Kidney (tissue), 14 donors: ENCODE measurements around the gene RASAL2. TPM values are rescaled to one million over a fixed set of nuclear protein-coding genes. Genes with fewer than 3 reads are reported as not detected.

Source experiments
- DNase-seq, 5 donors: peaks; one replicate each; pipeline ENCODE4 v3.0.0-alpha.2; 2013 to 2020
- FAIRE-seq: peaks from 2 replicates; lab custom pipeline; 2012; peaks lifted over from hg19 to GRCh38; lab: Jason Lieb, UNC
- H3K27ac ChIP-seq, 2 donors: one replicate each; pipeline ENCODE4 v1.7.0; 2013; ENCODE audit warnings: low read depth in 2 of 2, low read length in 2 of 2, inconsistent platforms in 1 of 2
- H3K27me3 ChIP-seq: one replicate; pipeline ENCODE4 v1.7.1; 2013; ENCODE audit warnings: low read length, inconsistent platforms; ENCODE audit not compliant: control insufficient read depth, insufficient read depth
- H3K36me3 ChIP-seq, 3 donors: one replicate each; pipeline versions ENCODE4 v1.7.0 to v1.7.1; 2013; ENCODE audit warnings: low read length in 3 of 3, control low read depth in 1 of 3, inconsistent platforms in 1 of 3; ENCODE audit not compliant: insufficient read depth in 3 of 3, control insufficient read depth in 2 of 3
- H3K4me1 ChIP-seq, 3 donors: one replicate each; pipeline versions ENCODE4 v1.7.0 to v1.7.1; 2013; ENCODE audit warnings: low read length in 3 of 3, inconsistent platforms in 1 of 3, low read depth in 1 of 3; ENCODE audit not compliant: control insufficient read depth in 2 of 3, insufficient read depth in 2 of 3
- H3K4me3 ChIP-seq, 3 donors: one replicate each; pipeline versions ENCODE4 v1.7.0 to v1.8.1; 2013; ENCODE audit warnings: low read length in 3 of 3, control low read depth in 1 of 3, inconsistent platforms in 1 of 3
- H3K9ac ChIP-seq, 3 donors: one replicate each; pipeline versions ENCODE4 v1.7.0 to v1.7.1; 2013; ENCODE audit warnings: low read length in 3 of 3, control low read depth in 1 of 3, inconsistent platforms in 1 of 3
- H3K9me3 ChIP-seq, 3 donors: one replicate each; pipeline versions ENCODE4 v1.7.0 to v1.7.1; 2013; ENCODE audit warnings: low read length in 3 of 3, control low read depth in 1 of 3, inconsistent platforms in 1 of 3; ENCODE audit not compliant: control insufficient read depth in 2 of 3, insufficient read depth in 1 of 3
- intact Hi-C: fragments of 100-400 bp; cut with DNase I; formaldehyde crosslinking; loops from one replicate; pipeline ENCODE4 v1.11.1; 2022
- polyA plus RNA-seq: library from polyadenylated mRNA; stranded (reverse); fragments of 350-450 nt; fragmentation: Illumina TruSeq; extraction: RNeasy Lipid Tissue Mini Kit (QIAGEN cat#74804); gene quantifications from one replicate; pipeline ENCODE4 v1.2.3, GENCODE V29; 2014; ENCODE audit warnings: low read depth, low replicate concordance; ENCODE audit not compliant: insufficient read depth
- total RNA-seq: library from RNA; stranded (reverse); fragmentation: NEBNext Ultra II Directional; extraction: Animal tissue kit (Norgen Biotek cat#: 25700); gene quantifications from one replicate; pipeline ENCODE4 v1.2.1, GENCODE V29; 2021
- TF ChIP-seq, protein P1 (sequence below): IDR thresholded peaks from 3 replicates; pipeline ENCODE4 v1.5.1; 2012; ENCODE audit warnings: mild to moderate bottlenecking, moderate library complexity, borderline replicate concordance; ENCODE audit not compliant: insufficient read depth; ENCODE audit errors: extremely low read depth
- donor health status: control.
- donor health status: control.
- donor health status: control.
- donor health status: control.
- donor health status: control.
- donor health status: DM: yes; HTN: yes; CAD: no.
- donor health status: Normal renal cell carcinoma (clear cell type).

Gene RASAL2
- total and polyA plus RNA-seq, 2 donors from 2014 or later: 2.2 to 26.5 TPM

GRCh38 chr1:178048426-178048825 lies 45.5 kb upstream of the RASAL2 start:
- Histone ChIP-seq H3K9me3 (no peaks in the 10 kb centered on the region), H3K27ac (no peak overlapping the region), H3K27me3 (no peaks in the 10 kb centered on the region), H3K9ac (no peak overlapping the region), H3K4me1 (peaks cover 0 to 7% (median 5%) of the 10 kb centered on the region in 3 donors), H3K4me3 (no peak overlapping the region), H3K36me3 (no peaks in the 10 kb centered on the region)
- intact Hi-C loops: no loop called here
- DNase-seq (no peak), FAIRE-seq (no peak)
- TF ChIP-seq, protein P1, sequence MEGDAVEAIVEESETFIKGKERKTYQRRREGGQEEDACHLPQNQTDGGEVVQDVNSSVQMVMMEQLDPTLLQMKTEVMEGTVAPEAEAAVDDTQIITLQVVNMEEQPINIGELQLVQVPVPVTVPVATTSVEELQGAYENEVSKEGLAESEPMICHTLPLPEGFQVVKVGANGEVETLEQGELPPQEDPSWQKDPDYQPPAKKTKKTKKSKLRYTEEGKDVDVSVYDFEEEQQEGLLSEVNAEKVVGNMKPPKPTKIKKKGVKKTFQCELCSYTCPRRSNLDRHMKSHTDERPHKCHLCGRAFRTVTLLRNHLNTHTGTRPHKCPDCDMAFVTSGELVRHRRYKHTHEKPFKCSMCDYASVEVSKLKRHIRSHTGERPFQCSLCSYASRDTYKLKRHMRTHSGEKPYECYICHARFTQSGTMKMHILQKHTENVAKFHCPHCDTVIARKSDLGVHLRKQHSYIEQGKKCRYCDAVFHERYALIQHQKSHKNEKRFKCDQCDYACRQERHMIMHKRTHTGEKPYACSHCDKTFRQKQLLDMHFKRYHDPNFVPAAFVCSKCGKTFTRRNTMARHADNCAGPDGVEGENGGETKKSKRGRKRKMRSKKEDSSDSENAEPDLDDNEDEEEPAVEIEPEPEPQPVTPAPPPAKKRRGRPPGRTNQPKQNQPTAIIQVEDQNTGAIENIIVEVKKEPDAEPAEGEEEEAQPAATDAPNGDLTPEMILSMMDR: no peak

DNA sequence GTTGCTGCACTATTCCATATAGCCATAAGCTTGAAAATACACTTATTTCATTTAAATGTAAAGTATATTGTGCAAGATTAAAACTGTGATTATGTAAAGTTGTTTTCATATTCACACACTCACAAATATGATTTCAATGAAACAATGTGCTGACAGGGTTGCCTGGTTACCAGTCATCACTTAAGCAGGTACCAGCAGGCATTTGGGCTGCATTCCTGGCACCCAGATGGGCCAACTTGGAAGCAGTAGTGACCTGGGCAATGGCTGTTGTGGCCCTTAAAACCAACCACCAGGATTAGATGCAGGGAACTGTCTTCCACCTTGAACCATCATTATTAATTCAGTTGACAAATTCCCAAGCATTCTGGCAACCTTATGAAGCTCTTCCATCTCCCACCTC lies 45.0 kb upstream of the RASAL2 start:
- H3K9ac ChIP-seq: no peak overlapping the region
- FAIRE-seq (no peak), DNase-seq (no peak)
- H3K4me3 ChIP-seq: no peak overlapping the region
- no peaks in the 10 kb centered on the region for H3K27me3 ChIP-seq
- intact Hi-C loops: no loop called here
- TF ChIP-seq, protein P1: no peak
- H3K9me3 ChIP-seq: no peaks in the 10 kb centered on the region
- peaks cover 0 to 8% (median 5%) of the 10 kb centered on the region in 3 donors for H3K4me1 ChIP-seq
- no peak overlapping the region for H3K27ac ChIP-seq
- no peaks in the 10 kb centered on the region for H3K36me3 ChIP-seq

- Histone ChIP-seq H3K36me3 (no peaks in the 10 kb centered on the region), H3K9me3 (no peaks in the 10 kb centered on the region), H3K9ac (no peak overlapping the region), H3K4me1 (peaks cover 0 to 11% (median 8%) of the 10 kb centered on the region in 3 donors), H3K27me3 (no peaks in the 10 kb centered on the region), H3K27ac (no peak overlapping the region), H3K4me3 (no peak overlapping the region)
- intact Hi-C loops: no loop called here
- FAIRE-seq (no peak), DNase-seq (no peak)
- TF ChIP-seq, protein P1: no peak
These were observed 43.8 kb upstream of the RASAL2 start for GRCh38 chr1:178050084-178050483.

DNA sequence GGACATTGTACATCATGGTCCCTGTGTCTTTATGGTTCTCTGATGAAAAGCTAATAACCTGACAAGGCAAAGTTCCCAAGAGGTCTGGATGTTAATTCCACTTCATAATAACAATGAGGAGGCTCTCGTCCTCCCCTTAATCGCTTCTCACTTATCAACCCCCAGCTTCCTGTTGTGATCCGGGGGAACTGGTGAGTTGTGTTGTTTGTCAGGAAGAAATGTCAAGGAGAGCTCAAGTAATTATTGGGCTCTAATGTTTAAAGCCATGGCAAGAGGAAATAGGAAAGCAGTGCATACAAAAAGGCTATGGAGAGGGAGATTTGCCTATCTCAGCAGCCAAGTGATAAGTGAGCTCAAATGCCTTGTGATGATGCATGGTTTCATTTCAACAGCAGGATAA lies 42.8 kb upstream of the RASAL2 start:
- Histone ChIP-seq H3K27ac (no peak overlapping the region), H3K27me3 (no peaks in the 10 kb centered on the region), H3K9ac (no peak overlapping the region), H3K9me3 (no peaks in the 10 kb centered on the region), H3K4me1 (peaks cover 0 to 16% (median 9%) of the 10 kb centered on the region in 3 donors), H3K36me3 (no peaks in the 10 kb centered on the region), H3K4me3 (no peak overlapping the region)
- intact Hi-C loops: no loop called here
- no peak for DNase-seq
- TF ChIP-seq, protein P1: no peak
- no peak for FAIRE-seq
